GM19468 (cell line): ENCODE data around the gene TACC2.
A peak's percentile ranks its signal among the peaks of the same experiment; 100 is the strongest.
"Not testable (repeated sequence)": the region's sequence is repeated elsewhere in the genome, so short reads cannot be mapped to it uniquely, and the experiment has no call there.

Experiments used
- ATAC-seq: cut with Tn5 transposase; IDR thresholded peaks from one replicate; pipeline ENCODE4 v1.9.1; 2021; ENCODE audit warnings: mild to moderate bottlenecking, moderate library complexity, moderate number of reproducible peaks; ENCODE audit not compliant: unreplicated experiment; ENCODE audit errors: extremely low read depth

Gene TACC2, protein sequence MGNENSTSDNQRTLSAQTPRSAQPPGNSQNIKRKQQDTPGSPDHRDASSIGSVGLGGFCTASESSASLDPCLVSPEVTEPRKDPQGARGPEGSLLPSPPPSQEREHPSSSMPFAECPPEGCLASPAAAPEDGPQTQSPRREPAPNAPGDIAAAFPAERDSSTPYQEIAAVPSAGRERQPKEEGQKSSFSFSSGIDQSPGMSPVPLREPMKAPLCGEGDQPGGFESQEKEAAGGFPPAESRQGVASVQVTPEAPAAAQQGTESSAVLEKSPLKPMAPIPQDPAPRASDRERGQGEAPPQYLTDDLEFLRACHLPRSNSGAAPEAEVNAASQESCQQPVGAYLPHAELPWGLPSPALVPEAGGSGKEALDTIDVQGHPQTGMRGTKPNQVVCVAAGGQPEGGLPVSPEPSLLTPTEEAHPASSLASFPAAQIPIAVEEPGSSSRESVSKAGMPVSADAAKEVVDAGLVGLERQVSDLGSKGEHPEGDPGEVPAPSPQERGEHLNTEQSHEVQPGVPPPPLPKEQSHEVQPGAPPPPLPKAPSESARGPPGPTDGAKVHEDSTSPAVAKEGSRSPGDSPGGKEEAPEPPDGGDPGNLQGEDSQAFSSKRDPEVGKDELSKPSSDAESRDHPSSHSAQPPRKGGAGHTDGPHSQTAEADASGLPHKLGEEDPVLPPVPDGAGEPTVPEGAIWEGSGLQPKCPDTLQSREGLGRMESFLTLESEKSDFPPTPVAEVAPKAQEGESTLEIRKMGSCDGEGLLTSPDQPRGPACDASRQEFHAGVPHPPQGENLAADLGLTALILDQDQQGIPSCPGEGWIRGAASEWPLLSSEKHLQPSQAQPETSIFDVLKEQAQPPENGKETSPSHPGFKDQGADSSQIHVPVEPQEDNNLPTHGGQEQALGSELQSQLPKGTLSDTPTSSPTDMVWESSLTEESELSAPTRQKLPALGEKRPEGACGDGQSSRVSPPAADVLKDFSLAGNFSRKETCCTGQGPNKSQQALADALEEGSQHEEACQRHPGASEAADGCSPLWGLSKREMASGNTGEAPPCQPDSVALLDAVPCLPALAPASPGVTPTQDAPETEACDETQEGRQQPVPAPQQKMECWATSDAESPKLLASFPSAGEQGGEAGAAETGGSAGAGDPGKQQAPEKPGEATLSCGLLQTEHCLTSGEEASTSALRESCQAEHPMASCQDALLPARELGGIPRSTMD (N-terminal part only)

DNA sequence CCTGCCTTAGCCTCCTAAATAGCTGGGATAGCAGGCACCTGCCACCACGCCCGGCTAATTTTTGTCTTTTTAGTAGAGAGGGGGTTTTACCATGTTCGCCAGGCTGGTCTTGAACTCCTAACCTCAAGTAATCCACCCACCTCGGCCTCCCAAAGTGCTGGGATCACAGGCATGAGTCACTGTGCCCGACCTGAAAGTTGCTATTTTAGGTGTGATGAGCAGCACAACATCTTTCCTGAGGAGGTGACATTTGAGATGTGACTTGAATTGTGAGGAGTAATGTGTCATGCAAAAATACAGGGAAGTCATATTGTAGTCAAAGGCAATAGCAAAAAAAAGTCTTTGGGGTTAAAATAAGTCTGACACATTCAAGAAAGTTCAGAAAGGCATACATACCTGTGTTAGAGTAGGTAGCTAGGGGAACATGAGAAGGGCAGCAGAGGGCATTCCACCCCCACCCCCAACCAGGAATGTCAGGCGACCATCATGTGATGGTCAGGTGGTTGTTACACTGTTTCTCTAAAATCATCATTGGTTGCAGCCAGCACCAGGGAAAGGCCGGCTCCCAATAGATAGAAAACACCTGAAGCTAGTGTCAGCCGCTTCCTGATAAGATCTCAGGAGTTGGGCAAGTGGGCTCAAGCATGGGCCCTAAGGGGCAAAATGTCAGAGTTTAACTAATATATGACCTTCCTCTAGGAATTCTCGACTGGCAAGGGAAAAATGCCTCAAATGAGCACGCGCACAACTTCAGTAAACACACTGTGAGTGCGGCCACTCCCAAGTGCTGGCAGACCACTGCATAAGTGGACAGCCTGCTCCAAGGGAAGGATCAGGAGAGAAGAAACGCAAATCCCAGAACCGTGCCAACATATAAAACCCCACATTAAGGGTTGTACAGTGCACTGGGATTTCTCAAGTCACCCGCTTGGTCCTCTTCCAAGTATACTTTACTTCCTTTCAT lies at the start of gene TACC2:
Gene TACC2 (plus strand): TSS at position 803 of the 964 bp plus-strand sequence. CDS start 32,819 bp downstream, outside the sequence.
- no peak for ATAC-seq

DNA sequence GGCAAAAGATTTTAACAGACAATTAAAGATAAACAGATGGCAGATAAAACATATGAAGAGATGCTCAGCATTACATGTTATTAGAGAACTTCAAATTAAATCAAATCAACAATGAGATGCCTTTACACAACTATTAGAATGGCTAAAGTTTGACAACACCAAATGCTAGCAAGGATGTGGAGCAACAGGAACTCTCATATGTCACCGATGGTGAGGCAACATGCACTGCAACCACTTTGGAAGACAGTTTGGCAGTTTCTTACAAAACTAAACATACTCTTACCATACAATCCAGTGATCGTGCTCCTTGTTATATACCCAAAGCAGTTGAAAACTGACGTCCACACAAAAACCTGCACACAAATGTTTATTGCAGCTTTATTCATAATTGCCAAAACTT lies 47.4 kb upstream of the TACC2 start:
- ATAC-seq, result no peak

DNA sequence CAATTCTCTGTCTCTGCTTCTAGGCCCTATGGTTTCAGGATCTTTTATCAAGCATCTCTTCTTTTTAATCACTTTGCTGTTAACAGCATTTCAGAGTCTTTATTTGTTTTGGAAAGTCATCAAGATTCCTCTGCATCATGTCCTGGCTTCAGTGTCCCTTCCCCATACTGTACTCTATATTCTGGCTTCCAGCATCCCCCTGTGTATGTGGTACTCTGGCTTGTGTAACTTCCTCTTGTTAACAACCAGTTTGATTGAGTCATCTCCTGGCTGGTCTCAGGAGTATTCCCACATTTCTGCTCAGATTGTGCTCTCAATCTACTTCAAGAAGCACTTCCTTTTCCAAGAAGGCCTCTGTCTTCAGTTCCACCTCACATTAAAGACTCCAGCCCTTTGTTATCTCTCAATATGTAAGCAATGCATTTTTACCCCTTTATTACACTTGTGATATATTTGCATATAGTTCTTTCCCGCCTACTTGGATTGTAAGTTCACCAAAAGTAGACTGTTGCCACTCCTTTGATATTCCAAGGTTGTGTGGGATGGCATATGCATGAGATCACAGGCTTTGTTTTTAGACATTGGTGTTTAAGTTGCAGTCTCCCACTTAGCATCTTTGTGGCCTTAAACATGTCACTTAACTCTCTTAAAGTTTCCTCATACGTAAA lies 46.1 kb upstream of the TACC2 start:
- no peak for ATAC-seq

DNA sequence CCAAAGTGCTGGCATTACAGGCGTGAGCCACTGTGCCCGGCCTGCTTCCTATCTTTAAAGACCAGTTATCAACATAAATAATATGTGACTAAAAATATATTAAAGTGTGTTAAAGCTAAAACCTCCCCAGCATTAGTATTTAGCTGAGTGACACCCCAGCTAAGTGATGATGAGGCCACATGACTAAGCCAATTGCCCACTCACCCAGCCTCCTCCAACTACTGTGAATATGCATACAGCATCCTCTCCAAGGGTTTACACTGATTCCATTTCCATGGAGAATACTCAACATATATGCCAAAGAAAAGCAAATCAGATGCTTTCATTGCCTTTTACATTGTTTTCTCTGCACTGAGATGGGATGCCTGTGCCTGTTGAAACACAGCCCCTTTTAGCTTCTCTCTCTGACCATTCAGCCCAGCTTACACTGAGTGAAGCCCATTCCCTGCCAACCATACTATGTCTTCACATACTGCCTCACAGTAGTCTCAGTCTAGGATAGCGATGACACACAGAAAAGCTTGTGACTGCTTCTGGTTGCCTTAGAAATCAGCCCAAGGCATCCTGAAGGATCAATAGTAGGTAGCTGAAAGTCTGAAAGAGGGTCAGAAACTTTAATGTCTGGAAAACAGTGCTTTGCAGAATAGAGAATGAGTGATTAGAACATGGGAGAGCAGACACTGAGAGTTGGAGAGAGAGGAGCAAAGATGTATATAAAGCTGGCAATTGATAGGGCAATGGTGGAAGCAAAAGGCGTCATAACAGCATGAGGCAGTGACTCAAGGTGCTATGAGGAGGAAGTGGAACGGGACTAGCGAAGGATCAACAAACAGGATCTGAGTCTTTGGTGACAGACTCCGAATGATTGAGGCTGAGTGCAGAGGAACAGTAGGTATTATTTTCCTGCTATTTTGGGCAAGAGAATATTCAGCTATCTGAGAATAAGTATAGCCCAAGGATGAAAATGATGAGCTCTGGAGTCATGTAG lies 41.3 kb upstream of the TACC2 start:
- ATAC-seq, result no peak

DNA sequence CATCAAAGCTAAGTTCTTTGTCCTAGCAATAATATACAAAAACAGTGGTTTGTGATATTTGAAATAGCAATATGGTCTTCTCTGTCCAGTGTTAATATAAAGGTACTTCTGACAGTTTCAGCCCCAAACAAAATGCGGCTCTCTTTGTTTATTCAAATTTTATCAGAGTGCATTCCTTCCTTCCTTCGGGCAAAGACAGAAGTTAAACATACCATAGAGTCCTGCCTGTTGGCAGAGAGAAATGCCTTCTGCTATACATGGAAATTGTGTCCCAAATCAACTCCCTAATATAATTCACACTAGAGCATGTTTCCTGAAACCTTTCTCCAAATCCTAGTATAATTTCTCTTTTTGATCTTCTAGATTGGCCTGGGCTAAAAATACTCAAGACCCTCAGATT lies 39.9 kb upstream of the TACC2 start:
- ATAC-seq, result no peak

DNA sequence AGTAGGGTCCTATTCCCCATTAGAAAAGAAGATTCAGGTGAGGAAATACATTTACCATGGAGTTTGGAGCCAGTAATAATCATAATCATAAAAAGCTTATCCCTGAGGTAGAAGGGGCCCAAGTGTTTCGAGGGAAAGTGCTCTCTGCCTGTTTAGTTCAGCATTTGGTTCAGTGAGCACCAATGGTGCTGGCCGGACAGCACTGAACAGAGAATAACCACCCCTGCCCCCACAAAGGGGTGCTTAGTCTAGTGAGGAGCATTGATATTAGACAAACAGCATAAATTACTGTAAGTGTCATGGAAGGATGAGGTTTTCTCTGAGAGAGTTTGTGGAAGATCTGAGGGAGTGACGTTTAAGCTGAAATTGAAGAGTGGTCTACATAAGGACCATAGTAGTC lies 39.5 kb upstream of the TACC2 start:
- ATAC-seq, result no peak

DNA sequence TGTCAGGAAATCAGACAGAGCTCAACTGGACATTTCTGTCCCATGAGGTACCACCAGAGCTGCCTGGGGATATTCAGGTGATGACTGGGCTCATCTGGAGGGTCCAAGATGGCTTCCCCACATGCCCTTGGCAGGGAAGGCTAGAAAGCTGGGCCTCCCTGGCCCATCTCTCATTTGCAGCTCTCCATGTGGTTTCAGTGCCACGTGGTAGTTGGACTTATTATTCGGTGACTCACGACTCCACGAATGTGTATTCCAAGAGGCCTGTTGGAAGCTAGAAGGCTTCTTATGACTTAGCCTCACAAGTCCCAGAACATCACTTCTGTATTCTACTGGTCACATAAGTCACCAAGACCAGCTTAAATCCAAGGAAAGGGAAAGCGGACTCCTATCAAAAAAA lies 36.7 kb upstream of the TACC2 start:
- ATAC-seq, result no peak

DNA sequence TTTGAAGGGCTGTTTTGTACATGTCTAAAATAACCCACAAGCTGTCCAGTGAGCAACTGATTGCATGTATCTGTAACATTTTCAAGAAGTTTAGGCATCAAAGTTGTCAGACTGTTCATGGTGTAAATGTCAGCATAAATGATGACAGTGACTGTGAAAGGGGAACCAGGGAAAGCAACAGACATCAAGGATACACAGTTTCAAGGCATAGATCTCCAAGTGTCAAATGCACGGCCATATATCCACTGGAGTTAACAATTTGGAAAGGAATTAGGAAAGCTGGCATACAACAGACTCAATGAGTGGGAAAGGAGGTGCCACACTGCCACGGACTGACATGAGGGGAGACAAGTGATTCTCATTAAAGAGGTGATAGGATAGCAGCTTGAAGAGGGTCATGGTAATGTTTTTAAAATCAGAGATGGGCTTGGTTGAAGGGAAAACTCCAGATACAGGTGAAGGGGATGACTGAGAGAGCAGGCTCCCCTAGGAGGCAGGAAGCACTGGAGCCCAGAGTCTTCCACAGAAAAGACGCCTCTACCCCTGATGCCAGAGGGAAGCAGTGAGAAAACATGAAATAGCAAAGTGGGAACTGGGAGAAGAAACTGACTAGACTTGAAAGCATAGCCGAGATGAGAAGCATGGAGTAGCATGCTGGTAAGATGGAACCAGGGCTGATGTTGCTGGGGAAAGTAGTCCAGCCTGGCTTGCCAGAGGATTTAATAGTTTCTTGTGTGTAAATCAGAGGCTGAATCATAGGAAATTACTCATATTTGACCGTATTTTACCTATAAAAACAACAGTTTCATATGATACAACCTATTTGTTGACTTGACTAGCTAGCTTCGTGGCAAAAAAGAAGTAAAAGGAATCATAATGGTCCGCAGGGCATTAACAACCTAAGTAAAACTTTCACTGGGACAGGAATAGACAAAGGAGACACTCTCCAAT lies 32.6 kb upstream of the TACC2 start:
- ATAC-seq, result no peak

DNA sequence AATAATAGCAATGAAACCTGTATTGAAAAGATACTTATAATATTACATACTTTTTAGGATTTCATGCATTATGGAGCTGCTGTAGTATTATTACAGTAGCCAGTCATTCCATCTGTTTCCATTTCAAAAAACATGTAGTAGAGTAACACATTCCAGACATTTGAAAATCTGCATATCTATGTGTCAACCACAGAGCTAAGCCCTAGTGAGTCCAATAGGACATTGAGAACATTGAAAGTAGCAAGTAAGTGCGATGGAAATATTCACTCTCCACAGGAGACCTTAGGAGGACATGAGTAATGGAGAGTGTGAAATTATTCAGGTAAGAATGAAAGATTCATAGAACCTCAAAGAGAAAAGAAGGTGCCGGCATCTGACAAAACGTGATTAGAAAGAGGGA lies 29.3 kb upstream of the TACC2 start:
- no peak for ATAC-seq

DNA sequence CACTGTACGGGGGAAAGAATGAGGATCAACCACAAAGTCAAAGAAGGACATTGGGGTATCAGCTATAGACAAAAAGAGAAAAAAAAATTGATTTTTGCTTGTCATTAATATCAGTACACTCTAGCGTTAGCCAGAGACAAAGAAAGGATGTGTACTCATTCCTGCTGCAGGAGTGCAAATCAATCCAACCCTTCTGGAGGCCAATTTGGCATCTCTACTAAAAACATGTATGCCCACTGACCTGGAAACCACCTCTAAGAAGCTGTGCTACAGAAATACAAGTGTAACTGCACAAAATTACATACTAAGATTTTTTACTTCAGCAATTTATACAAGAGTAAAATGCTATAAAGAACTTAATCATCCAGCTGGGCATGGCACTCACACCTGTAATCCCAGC lies 27.5 kb upstream of the TACC2 start:
- ATAC-seq, result no peak

DNA sequence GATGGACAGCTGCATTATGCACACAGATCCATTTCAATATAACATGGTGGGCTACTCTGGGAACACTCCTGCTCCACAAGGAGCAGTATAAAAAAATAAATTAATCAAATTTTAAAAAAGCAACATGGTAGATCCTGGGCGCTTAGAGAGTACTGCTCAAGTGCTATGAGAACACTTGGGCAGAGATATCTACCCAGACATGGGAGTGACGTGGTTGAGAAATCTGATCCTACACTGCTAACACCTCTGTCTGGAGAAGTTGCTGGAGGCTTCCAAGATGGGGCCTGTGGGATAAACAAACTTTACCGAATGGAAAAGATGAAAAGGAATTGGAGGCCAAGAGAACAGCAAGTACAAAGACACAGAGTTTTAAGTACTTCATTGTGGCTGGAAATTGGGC lies 23.0 kb upstream of the TACC2 start:
- ATAC-seq, result no peak

DNA sequence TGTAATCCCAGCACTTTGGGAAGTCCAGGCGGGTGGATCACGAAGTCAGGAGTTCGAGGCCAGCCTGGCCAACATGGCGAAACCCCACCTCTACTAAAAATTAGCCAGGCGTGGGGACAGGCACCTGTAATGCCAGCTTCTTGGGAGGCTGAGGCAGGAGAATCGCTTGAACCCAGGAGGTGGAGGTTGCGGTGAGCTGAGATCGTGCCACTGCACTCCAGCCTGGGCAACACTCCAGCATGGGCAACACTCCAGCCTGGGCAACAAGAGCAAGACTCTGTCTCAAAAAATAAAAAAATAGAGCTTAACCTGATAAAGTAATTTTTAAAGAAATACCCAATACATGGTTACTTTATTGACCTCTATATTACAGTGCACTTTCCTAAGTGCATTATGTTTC lies 19.9 kb upstream of the TACC2 start:
- not testable (repeated sequence) for ATAC-seq

DNA sequence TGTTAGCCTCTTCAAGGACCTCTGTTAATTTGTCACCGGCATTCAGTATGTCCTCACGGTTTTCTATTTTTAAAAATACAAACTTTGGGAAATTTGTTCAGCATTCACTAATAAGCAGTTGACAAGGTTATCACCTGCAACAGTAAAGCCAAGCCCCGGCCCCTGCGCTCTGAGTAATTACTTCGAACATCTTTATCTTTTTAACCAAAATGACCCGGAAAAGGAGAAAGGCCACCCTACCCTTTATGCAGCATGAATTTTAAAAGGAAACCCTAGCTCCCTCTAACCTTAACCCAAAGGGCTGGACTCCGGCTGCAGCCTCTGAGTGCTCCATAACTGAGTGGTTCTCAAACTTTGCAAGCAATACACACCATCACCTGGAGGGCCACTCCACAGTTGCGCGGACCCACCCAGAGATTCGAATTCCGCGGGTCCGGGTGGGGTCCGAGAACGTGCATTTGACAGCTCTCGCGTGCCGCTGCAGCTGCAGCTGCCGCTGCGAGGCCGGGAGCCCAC lies 14.9 kb upstream of the TACC2 start:
- ATAC-seq, result no peak

DNA sequence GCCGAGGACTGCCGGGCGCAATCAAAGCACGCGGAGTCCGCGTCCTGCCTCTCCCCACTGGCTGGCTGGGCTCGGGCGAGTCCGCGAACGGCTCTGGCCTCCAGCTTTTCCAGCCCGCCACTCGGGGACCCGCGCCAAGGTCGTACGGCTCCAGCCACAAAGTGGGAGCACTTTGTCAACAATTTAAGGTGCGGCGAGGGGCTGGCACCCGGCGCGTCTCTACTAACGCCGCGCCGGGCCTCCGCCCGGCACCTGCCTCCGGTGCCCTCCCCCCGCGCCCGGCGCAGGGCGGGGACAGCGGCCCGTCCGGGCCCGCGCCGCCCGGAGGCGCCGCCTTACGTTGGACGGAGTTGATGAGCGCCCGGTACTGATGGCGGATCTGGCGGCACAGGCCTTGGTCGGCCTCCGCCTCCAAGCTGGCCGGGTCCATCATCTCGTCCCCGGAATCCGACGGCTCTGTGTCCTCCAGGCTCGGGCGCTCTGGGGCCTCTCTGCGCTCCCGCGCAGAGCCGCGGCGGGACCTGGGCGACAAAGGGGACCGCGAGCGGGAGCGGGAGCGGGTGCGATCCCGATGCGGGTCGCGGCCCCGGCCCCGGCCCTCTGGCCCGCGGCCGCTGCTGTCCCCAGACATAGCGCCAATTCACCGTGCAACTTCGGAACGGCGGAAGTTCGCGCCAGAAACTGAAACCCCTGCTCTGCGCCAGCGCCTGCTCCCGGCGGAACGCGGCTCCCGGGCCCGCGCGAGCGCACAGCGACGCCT lies 14.2 kb upstream of the TACC2 start, which contains the start of gene NSMCE4A:
Gene NSMCE4A (minus strand): TSS at position 683 of the 760 bp plus-strand sequence. CDS start 52 bp downstream, at position 631.
- peak; percentile 76 for ATAC-seq

DNA sequence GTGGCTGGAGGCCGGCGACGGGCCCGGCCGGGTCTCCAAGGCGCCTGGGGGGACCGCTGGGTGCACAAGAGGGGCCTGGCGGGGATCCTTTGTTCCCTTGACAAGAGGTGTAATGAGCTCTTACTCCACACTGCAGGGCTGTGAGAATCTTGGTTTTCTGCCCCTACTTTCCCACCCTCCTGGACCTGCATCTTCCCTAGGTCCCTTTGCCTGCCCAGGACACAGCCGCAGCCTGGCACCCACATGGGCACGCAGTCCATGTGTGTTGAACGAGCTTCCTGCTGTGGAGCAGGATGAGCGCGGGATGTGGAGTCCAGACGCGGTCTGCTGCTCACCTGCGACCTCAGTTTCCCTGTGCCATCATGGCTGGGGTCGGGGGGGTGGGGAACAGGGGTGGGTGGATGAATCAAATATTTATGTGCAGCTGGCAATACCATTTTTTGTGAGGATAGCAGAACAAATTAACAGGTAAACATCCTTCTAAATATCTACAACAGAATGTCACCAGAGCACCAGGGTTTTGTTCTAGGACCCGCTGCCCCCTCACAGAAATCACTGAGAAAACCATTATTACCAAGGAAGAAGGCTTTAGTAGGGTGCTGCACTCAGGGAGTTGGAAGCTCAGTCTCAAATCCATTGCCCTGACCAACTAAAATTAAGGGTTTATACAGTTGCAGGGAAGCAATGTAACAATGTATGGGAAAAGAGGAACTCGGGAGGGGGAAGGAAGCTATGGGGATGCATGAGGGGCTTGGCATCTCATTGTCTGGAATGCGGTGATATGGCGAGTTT lies 13.5 kb upstream of the TACC2 start:
- ATAC-seq, result no peak
